Measurements from ENCODE around the gene SLC35F1. TPM values are rescaled to one million over a fixed set of nuclear protein-coding genes. Genes with fewer than 3 reads are reported as not detected.
"Not testable (repeated sequence)": the region's sequence is repeated elsewhere in the genome, so short reads cannot be mapped to it uniquely, and the experiment has no call there.

Gene SLC35F1
- total RNA-seq, 1 experiment from 2014 or later, result 4.3 TPM

DNA sequence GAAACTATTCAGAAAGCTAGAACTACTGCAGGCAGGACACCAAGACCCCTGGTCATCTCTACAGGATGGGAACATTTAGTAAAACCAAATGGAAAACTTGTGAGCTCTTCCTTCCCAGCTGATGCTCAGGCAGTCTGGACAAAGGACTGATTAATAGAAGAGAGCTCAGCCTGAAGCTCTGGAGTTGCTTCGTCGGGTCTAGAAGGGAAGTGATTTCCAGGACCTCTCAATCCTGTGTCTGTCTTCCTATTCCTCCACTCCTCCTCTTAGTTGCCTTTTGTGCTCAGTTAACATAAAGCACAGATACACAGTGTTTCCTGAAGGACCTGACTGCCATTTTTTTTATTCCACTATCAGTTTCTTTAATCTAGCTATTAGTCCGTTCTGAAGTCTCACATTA, 54.2 kb downstream of the SLC35F1 start:
- H3K9ac ChIP-seq (ENCODE audit: extremely low read depth, insufficient read length, low read length), result no peak overlapping the region
- no peak overlapping the region for H3K23ac ChIP-seq (ENCODE audit: insufficient read length, low read depth, low read length)
- no peak overlapping the region for H3K4me2 ChIP-seq (ENCODE audit: insufficient read depth, insufficient read length, low read length)
- H3K4me1 ChIP-seq (ENCODE audit: insufficient read depth, low read length), result no peaks in the 10 kb centered on the region
- no peak overlapping the region for H3K56ac ChIP-seq (ENCODE audit: insufficient read length, low read depth, low read length)
- Mint-ChIP-seq H3K4me3 (no peak overlapping the region), H3K27me3 (ENCODE audit: low read depth) (no peaks in the 10 kb centered on the region), H3K27ac (no peak overlapping the region), H3K9me3 (peaks cover 15 to 20% of the 10 kb centered on the region in 2 experiments), H3K36me3 (ENCODE audit: insufficient read depth in 1 of 3, low read depth in 3 of 3) (peaks cover 11 to 17% (median 15%) of the 10 kb centered on the region in 3 experiments), H3K4me1 (no peaks in the 10 kb centered on the region)
- no peak overlapping the region for H3K14ac ChIP-seq (ENCODE audit: insufficient read depth, low read length)
- no peak overlapping the region for H4K5ac ChIP-seq (ENCODE audit: insufficient read length, low read depth, low read length)
- no peak overlapping the region for H2BK5ac ChIP-seq (ENCODE audit: insufficient read length, low read length)
- H4K91ac ChIP-seq (ENCODE audit: insufficient read length, low read depth, low read length), result no peak overlapping the region
- H2BK15ac ChIP-seq (ENCODE audit: low read depth, low read length), result no peak overlapping the region
- no peaks in the 10 kb centered on the region for H3K27me3 ChIP-seq (ENCODE audit: insufficient read depth, low read length)
- no peaks in the 10 kb centered on the region for H4K20me1 ChIP-seq (ENCODE audit: control insufficient read depth, insufficient read depth, insufficient read length)
- H3K79me1 ChIP-seq (ENCODE audit: insufficient read depth, low read depth, low read length, poor library complexity, severe bottlenecking), result no peaks in the 10 kb centered on the region
- H2BK20ac ChIP-seq (ENCODE audit: low read depth, low read length, poor library complexity, severe bottlenecking), result no peak overlapping the region
- no peak overlapping the region for H3K4ac ChIP-seq (ENCODE audit: low read depth, low read length)
- no peak overlapping the region for H2AK5ac ChIP-seq (ENCODE audit: insufficient read length, low read length)
- TF ChIP-seq, protein P1, sequence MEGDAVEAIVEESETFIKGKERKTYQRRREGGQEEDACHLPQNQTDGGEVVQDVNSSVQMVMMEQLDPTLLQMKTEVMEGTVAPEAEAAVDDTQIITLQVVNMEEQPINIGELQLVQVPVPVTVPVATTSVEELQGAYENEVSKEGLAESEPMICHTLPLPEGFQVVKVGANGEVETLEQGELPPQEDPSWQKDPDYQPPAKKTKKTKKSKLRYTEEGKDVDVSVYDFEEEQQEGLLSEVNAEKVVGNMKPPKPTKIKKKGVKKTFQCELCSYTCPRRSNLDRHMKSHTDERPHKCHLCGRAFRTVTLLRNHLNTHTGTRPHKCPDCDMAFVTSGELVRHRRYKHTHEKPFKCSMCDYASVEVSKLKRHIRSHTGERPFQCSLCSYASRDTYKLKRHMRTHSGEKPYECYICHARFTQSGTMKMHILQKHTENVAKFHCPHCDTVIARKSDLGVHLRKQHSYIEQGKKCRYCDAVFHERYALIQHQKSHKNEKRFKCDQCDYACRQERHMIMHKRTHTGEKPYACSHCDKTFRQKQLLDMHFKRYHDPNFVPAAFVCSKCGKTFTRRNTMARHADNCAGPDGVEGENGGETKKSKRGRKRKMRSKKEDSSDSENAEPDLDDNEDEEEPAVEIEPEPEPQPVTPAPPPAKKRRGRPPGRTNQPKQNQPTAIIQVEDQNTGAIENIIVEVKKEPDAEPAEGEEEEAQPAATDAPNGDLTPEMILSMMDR (conservative IDR thresholded peaks at IDR 0.05), result no peak
- no peak overlapping the region for H2BK12ac ChIP-seq (ENCODE audit: insufficient read length, low read depth, low read length)
- no peak for DNase-seq
- H3K9me3 ChIP-seq (ENCODE audit: control insufficient read depth, low read depth, low read length), result peaks cover 9% of the 10 kb centered on the region
- no peaks in the 10 kb centered on the region for H3K79me2 ChIP-seq (ENCODE audit: insufficient read depth, low read length)
- H2AFZ ChIP-seq (ENCODE audit: low read length), result no peak overlapping the region
- no peak overlapping the region for H3T11ph ChIP-seq (ENCODE audit: low read length)
- H2BK120ac ChIP-seq (ENCODE audit: low read depth, low read length, poor library complexity, severe bottlenecking), result no peak overlapping the region
- WGBS (ENCODE audit: extremely low coverage, insufficient read length, low lambda C conversion rate), result no CpG with 5 or more reads among the region's 3 CpGs
- H3K18ac ChIP-seq (ENCODE audit: insufficient read length, low read depth, low read length), result no peak overlapping the region
- H3K27ac ChIP-seq (ENCODE audit: insufficient read length, low read depth, low read length), result no peak overlapping the region
- H3K23me2 ChIP-seq (ENCODE audit: insufficient read length, low read depth, low read length, poor library complexity, severe bottlenecking), result no peaks in the 10 kb centered on the region
- H4K8ac ChIP-seq (replicated peaks; ENCODE audit: insufficient read length, low read depth, low read length), result no peak overlapping the region

DNA sequence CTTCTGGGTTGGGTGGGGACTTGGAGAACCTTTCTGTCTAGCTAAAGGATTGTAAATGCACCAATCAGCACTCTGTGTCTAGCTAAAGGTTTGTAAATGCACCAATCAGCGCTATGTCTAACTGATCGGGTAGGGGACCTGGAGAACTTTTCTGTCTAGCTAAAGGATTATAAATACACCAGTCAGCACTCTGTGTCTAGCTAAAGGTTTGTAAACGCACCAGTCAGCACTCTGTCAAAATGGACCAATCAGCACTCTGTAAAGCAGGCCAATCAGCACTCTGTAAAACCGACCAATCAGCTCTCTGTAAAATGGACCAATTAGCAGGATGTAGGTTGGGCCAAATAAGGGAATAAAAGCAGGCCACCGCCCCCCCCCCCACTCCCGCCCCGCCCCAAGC, 58.7 kb downstream of the SLC35F1 start:
- not testable (repeated sequence) for H3K27ac ChIP-seq (ENCODE audit: insufficient read length, low read depth, low read length); H2BK20ac ChIP-seq (ENCODE audit: low read depth, low read length, poor library complexity, severe bottlenecking); DNase-seq; H4K91ac ChIP-seq (ENCODE audit: insufficient read length, low read depth, low read length); H3K4ac ChIP-seq (ENCODE audit: low read depth, low read length); H3K9me3 ChIP-seq (ENCODE audit: control insufficient read depth, low read depth, low read length); H3K4me3 Mint-ChIP-seq; H3K4me1 Mint-ChIP-seq; H3K18ac ChIP-seq (ENCODE audit: insufficient read length, low read depth, low read length); H2BK120ac ChIP-seq (ENCODE audit: low read depth, low read length, poor library complexity, severe bottlenecking); H3K9ac ChIP-seq (ENCODE audit: extremely low read depth, insufficient read length, low read length); H3K56ac ChIP-seq (ENCODE audit: insufficient read length, low read depth, low read length); H3T11ph ChIP-seq (ENCODE audit: low read length); H3K27me3 ChIP-seq (ENCODE audit: insufficient read depth, low read length); H2BK5ac ChIP-seq (ENCODE audit: insufficient read length, low read length); H3K14ac ChIP-seq (ENCODE audit: insufficient read depth, low read length); H4K8ac ChIP-seq (replicated peaks; ENCODE audit: insufficient read length, low read depth, low read length); H3K4me2 ChIP-seq (ENCODE audit: insufficient read depth, insufficient read length, low read length); H2BK15ac ChIP-seq (ENCODE audit: low read depth, low read length); H3K27me3 Mint-ChIP-seq (ENCODE audit: low read depth); H2AFZ ChIP-seq (ENCODE audit: low read length); H3K27ac Mint-ChIP-seq; H2BK12ac ChIP-seq (ENCODE audit: insufficient read length, low read depth, low read length); H3K23me2 ChIP-seq (ENCODE audit: insufficient read length, low read depth, low read length, poor library complexity, severe bottlenecking); H2AK5ac ChIP-seq (ENCODE audit: insufficient read length, low read length); H3K79me1 ChIP-seq (ENCODE audit: insufficient read depth, low read depth, low read length, poor library complexity, severe bottlenecking); H4K20me1 ChIP-seq (ENCODE audit: control insufficient read depth, insufficient read depth, insufficient read length); H4K5ac ChIP-seq (ENCODE audit: insufficient read length, low read depth, low read length); H3K4me1 ChIP-seq (ENCODE audit: insufficient read depth, low read length); H3K79me2 ChIP-seq (ENCODE audit: insufficient read depth, low read length); H3K23ac ChIP-seq (ENCODE audit: insufficient read length, low read depth, low read length)
- H3K9me3 Mint-ChIP-seq, result peaks cover 25 to 31% of the 10 kb centered on the region in 2 experiments
- peaks cover 19 to 31% (median 26%) of the 10 kb centered on the region in 3 experiments for H3K36me3 Mint-ChIP-seq (ENCODE audit: insufficient read depth in 1 of 3, low read depth in 3 of 3)
- WGBS (ENCODE audit: extremely low coverage, insufficient read length, low lambda C conversion rate), result no CpG with 5 or more reads among the region's 7 CpGs
